ENCODE measurements around the gene ZBTB7C. TPM values are rescaled to one million over a fixed set of nuclear protein-coding genes. Genes with fewer than 3 reads are reported as not detected.

ZBTB7C gene
- polyA plus RNA-seq, 1 experiment, result not detected

GRCh38 chr18:48132797-48133655 is 276.2 kb downstream of the ZBTB7C start:
- DNase-seq (ENCODE audit: low read depth), result no peak
- Histone ChIP-seq H3K27me3 (ENCODE audit: control insufficient read depth, insufficient read depth, low read length) (peaks cover 37% of the 10 kb centered on the region), H3K36me3 (ENCODE audit: control insufficient read depth, insufficient read depth, low read length) (no peaks in the 10 kb centered on the region), H3K4me3 (ENCODE audit: low read depth, low read length) (no peak overlapping the region)
- ChIA-PET POLR2A (no interaction called here), CTCF (no interaction called here)
- TF ChIP-seq CTCF (IDR thresholded peaks at IDR 0.05; ENCODE audit: insufficient read depth, low read depth, low read length), result no peak

GRCh38 chr18:48131042-48131441 is 278.1 kb downstream of the ZBTB7C start:
- ChIA-PET POLR2A (no interaction called here), CTCF (interaction anchor here (0.7 to 1.3 kb wide), 2 partner anchors 12 to 140 kb away, joined by 3 read pairs; no protein-coding TSS in a partner anchor)
- Histone ChIP-seq H3K27me3 (ENCODE audit: control insufficient read depth, insufficient read depth, low read length) (peaks cover 25% of the 10 kb centered on the region), H3K36me3 (ENCODE audit: control insufficient read depth, insufficient read depth, low read length) (no peaks in the 10 kb centered on the region), H3K4me3 (ENCODE audit: low read depth, low read length) (no peak overlapping the region)
- TF ChIP-seq CTCF (IDR thresholded peaks at IDR 0.05; ENCODE audit: insufficient read depth, low read depth, low read length), result no peak
- no peak for DNase-seq (ENCODE audit: low read depth)

- CTCF ChIA-PET, result interaction anchor here (0.6 to 1.3 kb wide), 2 partner anchors 13 to 551 kb away, joined by 3 read pairs; no protein-coding TSS in a partner anchor
- DNase-seq (ENCODE audit: low read depth), result no peak
- H3K27me3 ChIP-seq (ENCODE audit: control insufficient read depth, insufficient read depth, low read length), result peaks cover 17% of the 10 kb centered on the region
- no peak overlapping the region for H3K4me3 ChIP-seq (ENCODE audit: low read depth, low read length)
- H3K36me3 ChIP-seq (ENCODE audit: control insufficient read depth, insufficient read depth, low read length), result no peaks in the 10 kb centered on the region
- TF ChIP-seq CTCF (IDR thresholded peaks at IDR 0.05; ENCODE audit: insufficient read depth, low read depth, low read length), result no peak
- POLR2A ChIA-PET, result no interaction called here
Observed at GRCh38 chr18:48129621-48130082, 279.5 kb downstream of the ZBTB7C start.

DNA sequence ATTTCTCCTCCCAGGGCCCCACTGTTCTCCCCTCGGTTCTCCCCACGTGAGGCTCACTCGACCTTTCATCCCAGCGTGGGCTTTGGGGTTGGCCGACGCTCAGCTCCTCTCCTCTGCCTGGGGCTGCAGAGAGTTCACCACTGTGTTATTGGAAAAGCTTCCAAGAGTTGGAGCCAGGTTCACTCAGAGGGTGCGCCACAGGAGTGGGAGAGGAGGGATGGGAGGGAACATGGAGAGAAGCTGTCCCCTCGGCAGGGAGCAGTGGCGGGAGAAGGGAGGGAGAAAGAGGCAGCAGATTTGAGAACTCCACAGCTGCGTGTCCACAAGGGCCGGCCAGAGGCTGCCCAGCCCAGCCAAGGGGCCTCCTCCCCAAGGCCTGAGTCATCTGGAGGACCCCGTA is 281.6 kb downstream of the ZBTB7C start:
- Histone ChIP-seq H3K27me3 (ENCODE audit: control insufficient read depth, insufficient read depth, low read length) (peaks cover 6% of the 10 kb centered on the region), H3K36me3 (ENCODE audit: control insufficient read depth, insufficient read depth, low read length) (no peaks in the 10 kb centered on the region), H3K4me3 (ENCODE audit: low read depth, low read length) (no peak overlapping the region)
- DNase-seq (ENCODE audit: low read depth), result no peak
- TF ChIP-seq CTCF (IDR thresholded peaks at IDR 0.05; ENCODE audit: insufficient read depth, low read depth, low read length), result no peak
- CTCF ChIA-PET, result no interaction called here
- POLR2A ChIA-PET, result no interaction called here

- CTCF ChIA-PET, result no interaction called here
- no peak overlapping the region for H3K4me3 ChIP-seq (ENCODE audit: low read depth, low read length)
Observed at GRCh38 chr18:48126240-48126639, 282.9 kb downstream of the ZBTB7C start.

More at GRCh38 chr18:48126240-48126639, 282.9 kb downstream of the ZBTB7C start:
- no peak for DNase-seq (ENCODE audit: low read depth)
- no peaks in the 10 kb centered on the region for H3K36me3 ChIP-seq (ENCODE audit: control insufficient read depth, insufficient read depth, low read length)
- POLR2A ChIA-PET, result no interaction called here
- H3K27me3 ChIP-seq (ENCODE audit: control insufficient read depth, insufficient read depth, low read length), result peaks cover 3% of the 10 kb centered on the region; the same call in 1 of the 2 replicates
- TF ChIP-seq CTCF (IDR thresholded peaks at IDR 0.05; ENCODE audit: insufficient read depth, low read depth, low read length), result no peak
